ENCODE measurements around the gene GPRC5B.

GPRC5B gene

DNA sequence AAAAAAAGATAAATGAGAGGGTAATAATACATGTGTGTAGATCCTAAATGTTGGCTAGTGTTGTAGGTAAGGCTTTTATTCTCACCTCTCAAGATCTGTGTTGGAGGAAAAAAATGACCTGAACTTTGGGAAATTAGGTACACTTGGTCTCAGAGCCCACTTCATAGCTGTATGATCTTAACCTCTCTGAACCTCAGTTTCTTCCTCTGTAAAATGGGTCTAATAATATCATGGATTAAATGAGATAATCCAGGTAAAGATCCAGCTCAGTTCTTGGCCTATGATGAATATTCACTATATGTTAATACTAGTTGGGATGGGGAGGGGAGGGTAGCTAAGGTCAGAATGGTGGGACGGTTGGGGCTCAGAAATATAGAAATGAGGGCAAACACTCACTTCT, 24.3 kb upstream of the GPRC5B start:
- no peak for DNase-seq (ENCODE audit: low spot score)
- no peak for TF ChIP-seq CTCF (IDR thresholded peaks at IDR 0.05; ENCODE audit: extremely low read depth, missing control alignments)

DNA sequence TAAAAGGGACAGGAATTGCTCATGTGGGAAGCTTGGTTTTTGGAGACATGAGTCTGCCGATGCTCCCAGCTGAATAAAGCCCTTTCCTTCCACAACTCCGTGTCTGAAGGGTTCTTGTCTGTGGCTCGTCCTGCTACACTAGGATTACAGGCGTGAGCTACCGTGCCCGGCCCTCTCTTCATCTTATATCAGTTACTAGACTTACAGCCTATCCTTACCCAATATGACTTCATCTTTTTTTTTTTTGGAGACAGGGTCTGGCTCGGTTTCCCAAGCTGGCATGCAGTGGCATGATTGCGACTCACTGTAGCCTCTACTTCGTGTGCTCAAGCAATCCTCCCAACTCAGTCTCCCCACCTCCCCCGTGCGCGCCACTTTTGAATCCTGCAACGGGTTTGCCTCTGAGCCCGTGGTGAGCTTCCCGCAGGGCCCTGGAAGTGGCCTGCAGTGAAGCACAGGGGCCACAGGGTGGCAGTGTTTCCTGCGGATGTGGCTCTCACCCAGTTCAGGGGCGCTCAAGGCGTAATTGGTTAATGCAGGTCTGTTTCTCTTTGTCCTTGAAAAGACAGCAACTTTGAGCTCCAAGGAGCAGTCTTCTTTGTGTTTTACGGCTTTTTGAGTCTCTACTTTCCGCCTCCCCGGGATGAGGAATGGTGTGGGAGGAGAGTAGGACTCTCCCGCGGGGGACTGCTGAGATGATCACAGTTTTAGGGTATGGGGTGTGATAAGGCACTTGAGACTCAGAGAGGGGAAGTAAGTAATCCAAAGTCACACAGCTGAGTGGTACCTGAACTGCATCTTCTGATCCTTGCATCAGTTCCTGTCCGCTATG, 22.7 kb upstream of the GPRC5B start:
- peak; percentile 89 for TF ChIP-seq CTCF (IDR thresholded peaks at IDR 0.05; ENCODE audit: extremely low read depth, missing control alignments)
- DNase-seq (ENCODE audit: low spot score) = peak; percentile 72

DNA sequence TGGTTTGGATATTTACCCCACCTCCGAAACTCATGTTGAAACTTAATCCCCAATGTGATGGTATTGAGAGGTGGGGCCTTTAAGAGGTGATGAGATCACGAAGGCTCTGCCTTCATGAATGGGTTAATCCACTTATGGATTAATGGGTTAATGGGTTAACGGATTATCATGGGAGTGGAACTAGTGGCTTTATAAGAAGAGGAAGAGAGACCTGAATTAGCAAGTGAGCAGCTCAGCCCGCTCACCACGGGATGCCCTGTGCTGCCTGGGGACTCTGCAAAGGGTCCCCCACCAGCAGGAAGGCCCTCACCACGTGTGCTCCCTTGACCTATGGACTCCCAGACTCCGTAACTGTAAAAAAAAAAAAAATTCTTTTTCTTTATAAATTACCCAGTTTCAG, 16.5 kb upstream of the GPRC5B start:
- no peak for TF ChIP-seq CTCF (IDR thresholded peaks at IDR 0.05; ENCODE audit: extremely low read depth, missing control alignments)
- no peak for DNase-seq (ENCODE audit: low spot score)

GRCh38 chr16:19899605-19899955, 14.9 kb upstream of the GPRC5B start:
- DNase-seq (ENCODE audit: low spot score) = no peak
- TF ChIP-seq CTCF (IDR thresholded peaks at IDR 0.05; ENCODE audit: extremely low read depth, missing control alignments) = no peak

DNA sequence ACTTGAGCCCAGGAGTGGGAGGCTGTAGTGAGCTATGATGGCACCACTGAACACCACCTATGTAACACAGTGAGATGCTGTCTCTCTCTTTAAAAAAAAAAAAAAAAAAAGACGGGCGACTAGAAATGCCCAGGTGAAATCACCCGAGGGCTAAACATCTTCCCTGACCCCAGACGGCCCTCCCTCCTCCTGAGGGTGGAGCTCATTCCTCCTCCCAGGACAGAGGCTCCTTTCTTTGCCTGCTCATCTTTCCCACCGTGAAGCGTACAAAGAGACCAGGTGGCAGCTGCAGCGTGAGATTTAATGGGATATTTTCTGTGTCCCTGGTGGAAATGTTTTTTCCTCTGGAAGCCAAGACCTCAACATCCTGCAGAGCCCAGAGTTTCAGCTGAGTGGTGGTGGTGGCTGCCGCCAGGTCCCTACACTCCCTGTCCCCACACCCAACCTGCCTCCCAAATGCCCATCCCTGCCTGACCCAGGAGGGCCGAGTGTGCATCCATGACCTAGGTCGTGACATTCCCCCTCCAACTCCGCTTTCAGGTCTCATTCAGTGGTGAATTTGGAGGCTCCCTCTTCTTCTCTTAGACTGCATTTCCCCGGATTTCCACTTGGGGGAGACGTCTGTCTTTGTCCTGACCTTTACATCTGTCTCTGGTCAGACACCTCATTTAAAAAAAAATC, 14.4 kb upstream of the GPRC5B start:
- peak; percentile 61 for DNase-seq (ENCODE audit: low spot score)
- TF ChIP-seq CTCF (IDR thresholded peaks at IDR 0.05; ENCODE audit: extremely low read depth, missing control alignments) = peak; percentile 49

- DNase-seq (ENCODE audit: low spot score) = no peak
- TF ChIP-seq CTCF (IDR thresholded peaks at IDR 0.05; ENCODE audit: extremely low read depth, missing control alignments) = no peak
These were observed 13.5 kb upstream of the GPRC5B start for GRCh38 chr16:19898166-19898565.

DNA sequence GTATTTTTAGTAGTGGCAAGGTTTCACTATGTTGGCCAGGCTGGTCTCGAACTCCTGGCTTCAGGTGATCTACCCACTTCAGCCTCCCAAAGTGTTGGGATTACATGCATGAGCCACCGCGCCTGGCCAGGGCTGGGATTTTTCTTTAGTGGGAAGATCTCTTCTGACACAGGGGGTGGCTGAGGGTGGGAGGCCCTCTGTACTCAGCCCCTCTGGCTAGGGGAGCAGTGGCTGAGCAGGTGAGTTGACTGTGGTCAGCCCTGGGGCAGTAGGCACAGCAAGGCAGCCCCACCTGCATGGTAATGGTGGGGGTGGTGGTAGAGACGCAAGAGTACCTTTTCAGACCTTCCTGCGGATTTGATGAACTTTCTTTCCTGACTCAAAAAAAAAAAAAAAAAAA, 12.3 kb upstream of the GPRC5B start:
- no peak for DNase-seq (ENCODE audit: low spot score)
- TF ChIP-seq CTCF (IDR thresholded peaks at IDR 0.05; ENCODE audit: extremely low read depth, missing control alignments) = no peak

Data from GM20000 (cell line).